ENCODE data around the gene LPIN2.
"Not testable (repeated sequence)": the region's sequence is repeated elsewhere in the genome, so short reads cannot be mapped to it uniquely, and the experiment has no call there.

DNA sequence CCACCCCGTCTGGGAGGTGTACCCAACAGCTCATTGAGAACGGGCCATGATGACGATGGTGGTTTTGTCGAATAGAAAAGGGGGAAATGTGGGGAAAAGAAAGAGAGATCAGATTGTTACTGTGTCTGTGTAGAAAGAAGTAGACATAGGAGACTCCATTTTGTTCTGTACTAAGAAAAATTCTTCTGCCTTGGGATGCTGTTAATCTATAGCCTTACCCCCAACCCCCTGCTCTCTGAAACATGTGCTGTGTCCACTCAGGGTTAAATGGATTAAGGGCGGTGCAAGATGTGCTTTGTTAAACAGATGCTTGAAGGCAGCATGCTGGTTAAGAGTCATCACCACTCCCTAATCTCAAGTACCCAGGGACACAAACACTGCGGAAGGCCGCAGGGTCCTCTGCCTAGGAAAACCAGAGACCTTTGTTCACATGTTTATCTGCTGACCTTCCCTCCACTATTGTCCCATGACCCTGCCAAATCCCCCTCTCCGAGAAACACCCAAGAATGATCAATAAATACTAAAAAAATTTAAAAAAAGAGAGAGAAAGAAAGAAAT, 37.0 kb upstream of the LPIN2 start:
- TF ChIP-seq, protein P1, sequence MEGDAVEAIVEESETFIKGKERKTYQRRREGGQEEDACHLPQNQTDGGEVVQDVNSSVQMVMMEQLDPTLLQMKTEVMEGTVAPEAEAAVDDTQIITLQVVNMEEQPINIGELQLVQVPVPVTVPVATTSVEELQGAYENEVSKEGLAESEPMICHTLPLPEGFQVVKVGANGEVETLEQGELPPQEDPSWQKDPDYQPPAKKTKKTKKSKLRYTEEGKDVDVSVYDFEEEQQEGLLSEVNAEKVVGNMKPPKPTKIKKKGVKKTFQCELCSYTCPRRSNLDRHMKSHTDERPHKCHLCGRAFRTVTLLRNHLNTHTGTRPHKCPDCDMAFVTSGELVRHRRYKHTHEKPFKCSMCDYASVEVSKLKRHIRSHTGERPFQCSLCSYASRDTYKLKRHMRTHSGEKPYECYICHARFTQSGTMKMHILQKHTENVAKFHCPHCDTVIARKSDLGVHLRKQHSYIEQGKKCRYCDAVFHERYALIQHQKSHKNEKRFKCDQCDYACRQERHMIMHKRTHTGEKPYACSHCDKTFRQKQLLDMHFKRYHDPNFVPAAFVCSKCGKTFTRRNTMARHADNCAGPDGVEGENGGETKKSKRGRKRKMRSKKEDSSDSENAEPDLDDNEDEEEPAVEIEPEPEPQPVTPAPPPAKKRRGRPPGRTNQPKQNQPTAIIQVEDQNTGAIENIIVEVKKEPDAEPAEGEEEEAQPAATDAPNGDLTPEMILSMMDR (IDR thresholded peaks at IDR 0.05): not testable (repeated sequence)
- not testable (repeated sequence) for TF ChIP-seq EP300, POLR2A, POLR2AphosphoS5 (IDR thresholded peaks at IDR 0.05)
